Cardiac muscle cell (in vitro differentiated cells and primary cell): ENCODE results near the gene SLC7A8. TPM values are rescaled to one million over a fixed set of nuclear protein-coding genes. Genes with fewer than 3 reads are reported as not detected.
A peak's percentile ranks its signal among the peaks of the same experiment; 100 is the strongest.

Experiments used
- DNase-seq, 2 donors: peaks; one replicate each; pipeline versions ENCODE4 v3.0.0 to v3.0.0-alpha.2; 2010 to 2017; ENCODE audit warnings: low read depth in 1 of 2, low spot score in 1 of 2
- H3K27ac ChIP-seq: fragments of 200-600 bp; sonication (generic); 2 replicates; pipeline ENCODE4 v1.5.1; 2016
- H3K27me3 ChIP-seq: fragments of 200-600 bp; sonication (generic); 2 replicates; pipeline ENCODE4 v1.6.0; 2016; ENCODE audit warnings: control low read depth
- H3K36me3 ChIP-seq: fragments of 200-600 bp; sonication (generic); 2 replicates; pipeline ENCODE4 v1.5.1; 2016; ENCODE audit warnings: control low read depth
- H3K4me1 ChIP-seq: fragments of 200-600 bp; sonication (generic); 2 replicates; pipeline ENCODE4 v1.8.1; 2017; ENCODE audit warnings: low read depth, mild to moderate bottlenecking, mixed run types
- H3K4me3 ChIP-seq: fragments of 200-600 bp; sonication (generic); 2 replicates; pipeline ENCODE4 v1.5.1; 2016; ENCODE audit warnings: mild to moderate bottlenecking
- H3K9me3 ChIP-seq: fragments of 200-600 bp; sonication (generic); 2 replicates; pipeline ENCODE4 v1.5.1; 2017; ENCODE audit warnings: low read depth, mild to moderate bottlenecking, control low read depth
- CTCF ChIP-seq: IDR thresholded peaks from 2 replicates; pipeline ENCODE4 v1.5.1; 2012; ENCODE audit warnings: low read depth, mild to moderate bottlenecking, low read length
- polyA plus RNA-seq: library from polyadenylated mRNA; unstranded; fragments of >200 nt; fragmentation: Nextera tagmentation; extraction: Ambion mirVana; gene quantifications from 2 replicates; pipeline ENCODE4 v1.2.1, GENCODE V29; 2016
- total RNA-seq: library from RNA; depleted of rRNA; stranded (reverse); fragments of >200 nt; gene quantifications from 2 replicates; pipeline ENCODE4 v1.2.3, GENCODE V29; 2016

The SLC7A8 gene
- total and polyA plus RNA-seq, 2 experiments from 2014 or later, result 14.0 to 14.1 TPM

- no peak overlapping the region for H3K27ac ChIP-seq
- no peak overlapping the region for H3K4me3 ChIP-seq
These were observed 24.7 kb downstream of the SLC7A8 start for GRCh38 chr14:23158779-23159178.

GRCh38 chr14:23154964-23155587 lies 28.4 kb downstream of the SLC7A8 start:
- Histone ChIP-seq H3K4me1 (peaks cover 17% of the 10 kb centered on the region), H3K27me3 (no peaks in the 10 kb centered on the region), H3K36me3 (no peaks in the 10 kb centered on the region), H3K4me3 (no peak overlapping the region), H3K27ac (peak overlapping the region; percentile 46), H3K9me3 (no peaks in the 10 kb centered on the region)
- peak; percentile 59 to 98 for DNase-seq
- TF ChIP-seq CTCF, result peak; percentile 13

More at GRCh38 chr14:23158779-23159178, 24.7 kb downstream of the SLC7A8 start:
- TF ChIP-seq CTCF, result no peak
- Histone ChIP-seq H3K4me1 (peaks cover 34% of the 10 kb centered on the region), H3K27me3 (no peaks in the 10 kb centered on the region), H3K9me3 (no peaks in the 10 kb centered on the region), H3K36me3 (no peaks in the 10 kb centered on the region)
- peak in 1 of 2 donors; percentile 32 for DNase-seq

- H3K4me3 ChIP-seq, result no peak overlapping the region
- no peak for TF ChIP-seq CTCF
- peak; percentile 43 to 97 for DNase-seq
- H3K27ac ChIP-seq, result peak overlapping the region; percentile 62
- H3K27me3 ChIP-seq, result no peaks in the 10 kb centered on the region
- no peaks in the 10 kb centered on the region for H3K9me3 ChIP-seq
- H3K4me1 ChIP-seq, result peaks cover 17% of the 10 kb centered on the region
- no peaks in the 10 kb centered on the region for H3K36me3 ChIP-seq
These were observed 29.3 kb downstream of the SLC7A8 start for GRCh38 chr14:23153851-23154796.

GRCh38 chr14:23151342-23151741 lies 32.1 kb downstream of the SLC7A8 start:
- Histone ChIP-seq H3K27me3 (no peaks in the 10 kb centered on the region), H3K27ac (no peak overlapping the region), H3K9me3 (no peaks in the 10 kb centered on the region), H3K36me3 (no peaks in the 10 kb centered on the region), H3K4me3 (no peak overlapping the region), H3K4me1 (peaks cover 17% of the 10 kb centered on the region)
- no peak for TF ChIP-seq CTCF
- DNase-seq, result no peak

- Histone ChIP-seq H3K27ac (no peak overlapping the region), H3K4me3 (no peak overlapping the region), H3K9me3 (no peaks in the 10 kb centered on the region), H3K36me3 (no peaks in the 10 kb centered on the region), H3K27me3 (no peaks in the 10 kb centered on the region), H3K4me1 (peaks cover 8% of the 10 kb centered on the region)
- no peak for DNase-seq
- no peak for TF ChIP-seq CTCF
These were observed 33.7 kb downstream of the SLC7A8 start for GRCh38 chr14:23149745-23150144.
